Uterus (tissue), 4 donors: ENCODE results near the gene RABEP2. TPM values are rescaled to one million over a fixed set of nuclear protein-coding genes. Genes with fewer than 3 reads are reported as not detected.
"Not testable (repeated sequence)": the region's sequence is repeated elsewhere in the genome, so short reads cannot be mapped to it uniquely, and the experiment has no call there.

ENCODE experiments used
- DNase-seq, 2 donors: peaks; one replicate each; pipeline ENCODE4 v3.0.0-alpha.2; 2019 to 2020
- H3K27ac ChIP-seq, 2 donors: fragments of 200-600 bp; sonication (generic); 1 replicate in 1 of 2; 2 replicates in 1 of 2; pipeline ENCODE4 v1.5.1; 2016 to 2018
- H3K27me3 ChIP-seq, 2 donors: fragments of 200-600 bp; sonication (generic); one replicate each; pipeline ENCODE4 v1.5.1; 2018 to 2019; ENCODE audit warnings: control low read depth in 1 of 2
- H3K36me3 ChIP-seq, 2 donors: fragments of 200-600 bp; sonication (generic); one replicate each; pipeline ENCODE4 v1.5.1; 2019; ENCODE audit warnings: control low read depth in 1 of 2
- H3K4me1 ChIP-seq, 2 donors: fragments of 200-600 bp; sonication (generic); one replicate each; pipeline ENCODE4 v1.5.1; 2018 to 2019; ENCODE audit warnings: control low read depth in 1 of 2
- H3K4me3 ChIP-seq, 2 donors: fragments of 200-600 bp; sonication (generic); 1 replicate in 1 of 2; 2 replicates in 1 of 2; pipeline ENCODE4 v1.5.1; 2018 to 2019; ENCODE audit warnings: mild to moderate bottlenecking in 1 of 2
- H3K9me3 ChIP-seq, 2 donors: fragments of 200-600 bp; sonication (generic); one replicate each; pipeline ENCODE4 v1.5.1; 2019; ENCODE audit warnings: control low read depth in 1 of 2
- POLR2A ChIP-seq, 2 donors: fragments of 450-650 bp; IDR thresholded peaks; one replicate each; pipeline ENCODE4 v1.6.1; 2016; ENCODE audit warnings: antibody characterized with exemption in 2 of 2, mild to moderate bottlenecking in 1 of 2, moderate library complexity in 1 of 2
- intact Hi-C: fragments of 100-400 bp; cut with DNase I; formaldehyde crosslinking; loops from one replicate; pipeline ENCODE4 v1.15.1; 2023; ENCODE audit warnings: low total_unique reads
- total RNA-seq, 4 donors: library from RNA; depleted of rRNA in 3 of 4; stranded (reverse); fragments of >200 nt in 3 of 4; gene quantifications; one replicate each; pipeline versions ENCODE4 v1.1.0 to v1.2.4, GENCODE V29; 2014 to 2023
- TF ChIP-seq, protein P1 (sequence below), 4 experiments: fragments of 200-600 bp in 2 of 4; fragments of 450-650 bp in 2 of 4; sonication (generic) in 2 of 4; IDR thresholded peaks; one replicate each; pipeline ENCODE4 v1.5.1; 2016 to 2019; ENCODE audit warnings: antibody characterized with exemption in 4 of 4, mild to moderate bottlenecking in 2 of 4, moderate library complexity in 1 of 4
- donor health status: DM: yes; HTN: yes; CAD: no.

Gene RABEP2
- total RNA-seq, 4 donors from 2014 or later, result 4.9 to 41.1 (median 9.3) TPM

DNA sequence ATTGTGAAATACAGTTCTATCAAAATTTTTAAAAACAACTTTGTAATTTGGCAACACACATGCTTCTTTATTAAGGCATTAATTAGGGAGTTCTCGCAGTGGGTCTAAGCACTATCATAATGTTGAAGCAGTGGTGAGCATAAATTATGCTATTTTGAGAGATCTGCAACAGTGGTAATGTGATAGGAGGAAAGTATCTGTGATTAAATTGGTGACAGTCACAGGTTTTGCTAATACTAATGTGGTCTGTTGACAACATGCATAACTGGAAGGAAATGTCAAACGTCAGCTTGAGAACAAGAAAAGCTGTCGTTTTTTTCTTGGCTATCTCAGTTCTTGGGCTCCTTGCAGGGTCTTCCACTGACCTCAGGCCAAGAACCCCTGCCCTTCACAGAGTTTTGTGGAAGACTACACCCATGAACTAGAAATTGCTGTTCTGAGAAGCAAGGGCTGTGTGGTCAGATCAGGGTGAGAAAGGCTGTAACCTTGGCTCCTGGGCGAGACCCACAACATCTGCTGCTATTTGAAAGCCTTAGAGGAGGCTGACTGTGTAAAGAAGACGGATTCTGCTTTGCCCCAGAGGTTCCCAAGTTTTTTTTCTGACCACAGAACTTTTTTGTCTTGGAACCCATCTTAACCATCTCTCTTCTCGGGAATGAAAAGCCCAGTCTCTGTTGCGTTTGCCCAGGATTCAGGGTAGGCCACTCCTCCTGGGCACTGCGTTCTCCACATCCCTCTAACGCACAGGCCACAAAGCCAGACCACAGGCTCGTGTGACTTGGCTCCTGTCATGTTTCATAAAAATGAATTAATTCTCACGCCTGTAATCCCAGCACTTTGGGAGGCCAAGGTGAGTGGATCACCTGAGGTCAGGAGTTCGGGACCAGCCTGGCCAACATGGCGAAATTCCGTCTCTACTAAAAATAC is 32.8 kb downstream of the RABEP2 start:
- Histone ChIP-seq H3K36me3 (no peaks in the 10 kb centered on the region), H3K27ac (no peak overlapping the region), H3K4me1 (no peaks in the 10 kb centered on the region), H3K9me3 (no peaks in the 10 kb centered on the region), H3K4me3 (no peak overlapping the region), H3K27me3 (no peaks in the 10 kb centered on the region)
- intact Hi-C loops, result no loop called here
- no peak for DNase-seq
- TF ChIP-seq, protein P1, sequence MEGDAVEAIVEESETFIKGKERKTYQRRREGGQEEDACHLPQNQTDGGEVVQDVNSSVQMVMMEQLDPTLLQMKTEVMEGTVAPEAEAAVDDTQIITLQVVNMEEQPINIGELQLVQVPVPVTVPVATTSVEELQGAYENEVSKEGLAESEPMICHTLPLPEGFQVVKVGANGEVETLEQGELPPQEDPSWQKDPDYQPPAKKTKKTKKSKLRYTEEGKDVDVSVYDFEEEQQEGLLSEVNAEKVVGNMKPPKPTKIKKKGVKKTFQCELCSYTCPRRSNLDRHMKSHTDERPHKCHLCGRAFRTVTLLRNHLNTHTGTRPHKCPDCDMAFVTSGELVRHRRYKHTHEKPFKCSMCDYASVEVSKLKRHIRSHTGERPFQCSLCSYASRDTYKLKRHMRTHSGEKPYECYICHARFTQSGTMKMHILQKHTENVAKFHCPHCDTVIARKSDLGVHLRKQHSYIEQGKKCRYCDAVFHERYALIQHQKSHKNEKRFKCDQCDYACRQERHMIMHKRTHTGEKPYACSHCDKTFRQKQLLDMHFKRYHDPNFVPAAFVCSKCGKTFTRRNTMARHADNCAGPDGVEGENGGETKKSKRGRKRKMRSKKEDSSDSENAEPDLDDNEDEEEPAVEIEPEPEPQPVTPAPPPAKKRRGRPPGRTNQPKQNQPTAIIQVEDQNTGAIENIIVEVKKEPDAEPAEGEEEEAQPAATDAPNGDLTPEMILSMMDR (IDR thresholded peaks at IDR 0.05), result no peak
- no peak for TF ChIP-seq POLR2A (IDR thresholded peaks at IDR 0.05)

DNA sequence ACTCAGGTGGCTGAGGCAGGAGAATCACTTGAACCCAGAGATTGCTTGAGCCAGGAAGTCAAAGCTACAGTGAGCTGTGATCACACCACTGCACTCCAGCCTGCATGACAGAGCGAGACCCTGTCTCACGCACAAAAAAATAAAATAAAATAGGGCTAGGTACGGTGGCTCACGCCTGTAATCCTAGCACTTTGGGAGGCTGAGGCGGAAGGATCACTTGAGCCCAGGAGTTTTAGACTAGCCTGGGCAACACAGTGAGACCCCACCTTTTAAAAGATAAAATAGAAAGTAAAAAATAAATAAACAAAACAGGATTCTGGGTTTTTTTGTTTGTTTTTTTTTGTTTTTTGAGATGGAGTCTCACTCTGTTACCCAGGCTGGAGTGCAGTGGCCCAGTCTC is 34.7 kb downstream of the RABEP2 start:
- H3K9me3 ChIP-seq, H3K4me1 ChIP-seq, H3K4me3 ChIP-seq, intact Hi-C loops, H3K27ac ChIP-seq, H3K36me3 ChIP-seq, DNase-seq, H3K27me3 ChIP-seq: not testable (repeated sequence)

DNA sequence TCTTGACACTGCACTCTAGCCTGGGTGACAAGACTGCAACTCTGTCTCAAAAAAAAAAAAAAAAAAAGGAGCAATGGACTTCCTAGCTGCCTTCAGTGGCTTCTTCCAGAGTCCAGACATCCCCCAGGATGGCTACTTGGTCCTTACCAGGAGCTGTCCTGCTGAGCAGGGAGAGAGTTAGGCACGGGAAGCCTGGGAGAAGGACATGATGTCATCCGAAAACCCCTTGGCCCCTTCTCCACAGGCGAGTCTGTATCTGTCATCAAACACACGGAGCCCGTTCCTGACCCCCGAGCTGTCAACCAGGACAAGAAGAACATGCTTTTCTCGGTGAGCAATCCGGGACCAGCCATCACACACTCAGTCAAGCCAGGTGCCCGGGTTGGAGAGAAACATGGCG is 38.1 kb downstream of the RABEP2 start:
- no peak for TF ChIP-seq POLR2A (IDR thresholded peaks at IDR 0.05)
- TF ChIP-seq, protein P1 (IDR thresholded peaks at IDR 0.05), result no peak
- Histone ChIP-seq H3K4me1 (no peaks in the 10 kb centered on the region), H3K27ac (no peak overlapping the region), H3K4me3 (no peak overlapping the region), H3K36me3 (no peaks in the 10 kb centered on the region), H3K9me3 (no peaks in the 10 kb centered on the region), H3K27me3 (no peaks in the 10 kb centered on the region)
- intact Hi-C loops, result no loop called here
- DNase-seq, result no peak

DNA sequence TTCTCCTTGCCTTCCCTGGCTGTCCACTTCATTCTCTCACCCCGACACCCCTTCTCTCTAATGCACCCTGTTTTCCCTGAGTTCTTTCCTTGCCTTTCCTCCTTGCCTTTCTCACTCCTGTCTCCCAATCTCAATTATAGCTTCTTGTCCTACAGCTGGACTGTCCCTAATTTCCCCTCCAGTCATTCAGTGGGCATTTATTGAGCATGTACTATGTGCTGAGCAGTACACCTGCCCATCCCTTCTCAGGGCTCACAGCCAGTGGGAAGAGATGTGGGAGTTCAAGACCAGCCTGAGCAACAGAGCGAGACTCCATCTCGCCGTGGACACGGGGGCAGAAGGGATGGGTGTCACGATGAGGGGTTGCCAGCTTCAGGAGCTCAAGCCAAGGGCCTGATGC is 41.0 kb downstream of the RABEP2 start:
- Histone ChIP-seq H3K9me3 (no peaks in the 10 kb centered on the region), H3K4me3 (no peak overlapping the region), H3K36me3 (no peaks in the 10 kb centered on the region), H3K27me3 (no peaks in the 10 kb centered on the region), H3K4me1 (peaks cover 0 to 9% of the 10 kb centered on the region in 2 donors), H3K27ac (no peak overlapping the region)
- DNase-seq, result no peak
- no peak for TF ChIP-seq POLR2A (IDR thresholded peaks at IDR 0.05)
- TF ChIP-seq, protein P1 (IDR thresholded peaks at IDR 0.05), result no peak
- intact Hi-C loops, result no loop called here

DNA sequence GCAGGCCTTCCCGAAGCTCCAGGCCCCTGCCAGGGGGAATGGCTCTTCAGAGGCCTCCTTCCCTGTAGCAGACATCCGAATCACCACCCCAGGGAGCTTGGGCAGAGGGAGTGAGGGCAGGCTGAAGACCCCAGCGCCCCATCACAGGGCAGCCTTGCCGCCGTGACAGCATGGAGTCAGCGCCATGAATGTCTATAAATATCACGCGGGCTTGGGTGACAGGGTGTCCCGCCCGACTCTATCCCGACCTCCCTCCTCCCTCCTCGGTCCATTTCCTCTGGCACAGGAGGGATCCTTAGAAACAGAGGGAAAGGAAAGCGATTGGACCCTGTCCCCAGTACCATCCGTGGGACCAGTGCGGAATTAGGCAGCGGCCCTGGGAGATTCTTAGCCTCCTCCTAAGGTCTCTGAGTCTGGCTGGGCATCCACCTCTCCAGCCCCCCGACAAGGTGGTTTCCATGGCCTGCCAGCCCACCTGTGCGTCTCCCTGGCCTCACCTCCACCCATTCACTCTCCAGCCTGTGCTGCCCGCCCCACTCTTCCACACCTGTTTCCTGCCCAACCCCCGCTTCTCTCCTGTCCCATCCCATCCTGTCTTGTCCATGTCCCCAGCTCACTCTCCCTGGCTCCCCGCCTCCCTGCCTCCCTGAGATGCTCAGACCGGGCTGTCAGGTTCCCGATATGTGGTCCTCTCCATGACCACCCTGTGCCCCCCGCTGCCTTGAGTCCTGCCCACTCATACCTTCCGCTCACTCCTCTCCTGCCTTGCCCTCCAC is 41.6 kb downstream of the RABEP2 start:
- H3K4me1 ChIP-seq, result peaks cover 0 to 10% of the 10 kb centered on the region in 2 donors
- TF ChIP-seq, protein P1 (IDR thresholded peaks at IDR 0.05), result no peak
- no peak for TF ChIP-seq POLR2A (IDR thresholded peaks at IDR 0.05)
- no peaks in the 10 kb centered on the region for H3K27me3 ChIP-seq
- intact Hi-C loops, result no loop called here
- no peak overlapping the region for H3K4me3 ChIP-seq
- no peak overlapping the region for H3K27ac ChIP-seq
- no peaks in the 10 kb centered on the region for H3K9me3 ChIP-seq
- DNase-seq, result no peak
- no peaks in the 10 kb centered on the region for H3K36me3 ChIP-seq
